GM19467 (cell line): ENCODE data around the gene CLDN4.
"Not testable (repeated sequence)": the region's sequence is repeated elsewhere in the genome, so short reads cannot be mapped to it uniquely, and the experiment has no call there.

Experiments
- ATAC-seq: cut with Tn5 transposase; IDR thresholded peaks from one replicate; pipeline ENCODE4 v1.9.1; 2021; ENCODE audit warnings: mild to moderate bottlenecking, moderate library complexity; ENCODE audit not compliant: unreplicated experiment

CLDN4 gene

GRCh38 chr7:73823257-73823656 lies 7.5 kb upstream of the CLDN4 start:
- no peak for ATAC-seq

DNA sequence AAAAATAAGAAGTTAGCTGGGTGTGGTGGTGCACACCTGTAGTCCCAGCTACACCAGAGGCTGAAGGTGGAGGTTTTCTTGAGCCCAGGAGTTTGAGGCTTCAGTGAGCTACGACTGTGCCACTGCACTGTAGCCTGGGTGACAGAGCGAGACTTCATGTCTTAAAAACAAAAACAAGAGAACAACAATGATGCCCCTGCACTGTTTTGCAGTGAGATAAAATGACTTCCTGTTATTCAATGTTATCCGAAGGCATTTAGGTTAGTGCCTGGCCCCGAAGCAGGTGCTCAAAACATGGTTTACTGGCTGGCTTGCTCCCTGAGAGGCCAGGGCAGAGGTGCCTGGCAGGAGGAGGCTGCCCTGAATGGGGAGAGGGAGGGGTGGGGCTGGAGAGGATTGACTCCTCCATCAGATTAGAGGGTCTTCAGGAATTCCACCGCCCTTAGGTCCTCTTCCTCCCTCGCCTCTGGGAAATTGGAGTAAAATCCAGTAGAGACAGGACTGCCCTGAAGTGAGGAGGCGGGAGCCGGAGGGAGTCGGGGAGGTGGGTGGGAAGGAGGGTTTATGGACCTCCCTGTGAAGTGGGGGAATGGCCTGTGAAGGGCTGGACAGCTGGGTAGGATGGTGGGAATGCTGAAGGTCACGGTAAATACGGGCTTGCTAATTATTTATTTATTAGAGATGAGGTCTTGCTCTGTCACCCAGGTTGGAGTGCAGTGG lies 6.8 kb upstream of the CLDN4 start:
- no peak for ATAC-seq

- ATAC-seq = no peak
These were observed 5.8 kb upstream of the CLDN4 start for GRCh38 chr7:73824986-73825385.

DNA sequence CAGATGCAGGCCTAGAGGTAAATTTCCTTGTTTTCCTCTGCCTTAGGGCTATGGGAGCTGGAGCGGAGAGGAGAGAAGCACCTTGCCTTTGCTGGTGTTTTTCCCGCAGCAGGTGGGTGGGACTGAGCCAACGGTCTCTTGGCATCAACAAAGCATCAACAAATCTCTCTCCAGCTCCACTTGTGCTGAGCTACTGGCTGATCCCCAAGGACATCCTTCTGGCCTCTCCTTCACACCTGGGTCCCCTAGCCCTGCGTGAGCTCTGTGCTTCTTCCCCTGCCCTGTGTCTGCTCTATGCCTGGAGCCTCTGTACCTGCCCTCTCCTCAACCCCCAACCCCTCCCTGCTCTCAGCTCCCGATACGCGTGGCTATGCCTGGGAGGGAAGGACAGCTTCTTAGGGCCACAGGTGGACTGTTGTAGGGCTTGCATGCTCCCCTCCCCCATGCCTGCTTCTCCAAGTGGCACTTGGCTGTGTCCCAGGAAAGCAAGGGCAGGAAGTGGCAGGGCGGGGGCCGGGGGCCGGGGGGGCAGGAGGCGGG lies 3.2 kb upstream of the CLDN4 start:
- ATAC-seq = no peak

- ATAC-seq = no peak
These were observed 2.5 kb upstream of the CLDN4 start for GRCh38 chr7:73828107-73828803.

GRCh38 chr7:73828972-73829371 lies 1.8 kb upstream of the CLDN4 start:
- no peak for ATAC-seq

DNA sequence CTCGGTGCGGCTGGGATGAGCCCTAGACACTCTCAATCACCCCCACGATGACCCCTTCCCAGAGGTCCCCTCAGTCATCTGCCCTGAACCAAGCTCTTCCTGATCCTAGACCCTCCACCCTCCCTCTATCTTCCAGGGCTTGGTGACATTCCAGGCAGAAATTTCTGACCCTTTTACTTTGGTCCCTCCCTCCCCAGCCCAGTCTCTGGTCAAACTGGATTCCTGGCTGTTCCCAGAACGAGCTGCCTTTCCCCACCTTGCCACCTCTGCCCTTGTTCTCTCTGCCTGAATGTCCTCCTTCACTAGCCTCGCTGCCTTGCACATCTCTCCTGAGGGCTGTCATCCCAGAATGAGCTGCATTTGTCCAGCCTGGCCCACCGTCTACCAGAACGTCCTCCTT lies 1.3 kb upstream of the CLDN4 start:
- ATAC-seq = no peak

DNA sequence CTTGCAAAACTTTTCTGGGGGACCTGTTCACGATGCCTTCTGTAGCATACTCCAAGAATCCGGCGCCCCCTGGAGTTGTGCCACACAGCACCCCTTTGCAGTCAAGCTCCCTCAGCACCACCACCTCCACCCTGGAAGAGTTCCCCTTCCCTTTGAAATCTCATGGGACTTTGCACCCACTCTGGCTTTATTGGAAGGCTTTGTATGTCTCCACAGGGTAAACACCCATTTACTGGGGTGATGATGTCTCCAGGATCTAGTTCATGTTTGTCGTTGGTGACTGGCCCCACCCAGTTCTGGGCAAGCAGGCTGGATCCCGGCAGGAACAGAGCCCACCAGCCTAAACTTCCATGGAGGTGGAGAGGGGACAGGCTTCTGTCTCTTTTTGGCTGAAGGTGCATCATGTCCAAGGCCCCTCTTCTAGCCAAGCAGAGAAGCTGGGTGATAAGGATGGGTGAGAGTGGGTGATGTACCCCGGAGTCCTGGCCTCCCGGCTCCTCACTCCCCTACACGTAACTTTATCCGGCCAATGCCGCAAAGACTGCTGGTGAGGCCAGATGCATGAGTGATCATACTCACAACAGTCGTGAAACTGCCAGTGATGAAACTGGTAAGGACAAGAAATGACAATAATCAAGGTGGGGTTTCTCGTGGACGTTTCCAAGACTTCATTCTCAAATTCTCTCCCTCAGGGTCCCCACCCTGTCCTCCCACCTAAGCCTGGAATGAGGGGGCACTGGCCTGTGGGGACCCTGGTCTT lies 695 bp upstream of the CLDN4 start:
- ATAC-seq = no peak

GRCh38 chr7:73831584-73831833 lies 713 bp downstream of the CLDN4 start:
- no peak for ATAC-seq

- ATAC-seq = no peak
These were observed 1.2 kb downstream of the CLDN4 start for GRCh38 chr7:73831834-73832651.

GRCh38 chr7:73832806-73833205 lies 2.0 kb downstream of the CLDN4 start:
- ATAC-seq = no peak

GRCh38 chr7:73833251-73833919 lies 2.6 kb downstream of the CLDN4 start:
- ATAC-seq = no peak

DNA sequence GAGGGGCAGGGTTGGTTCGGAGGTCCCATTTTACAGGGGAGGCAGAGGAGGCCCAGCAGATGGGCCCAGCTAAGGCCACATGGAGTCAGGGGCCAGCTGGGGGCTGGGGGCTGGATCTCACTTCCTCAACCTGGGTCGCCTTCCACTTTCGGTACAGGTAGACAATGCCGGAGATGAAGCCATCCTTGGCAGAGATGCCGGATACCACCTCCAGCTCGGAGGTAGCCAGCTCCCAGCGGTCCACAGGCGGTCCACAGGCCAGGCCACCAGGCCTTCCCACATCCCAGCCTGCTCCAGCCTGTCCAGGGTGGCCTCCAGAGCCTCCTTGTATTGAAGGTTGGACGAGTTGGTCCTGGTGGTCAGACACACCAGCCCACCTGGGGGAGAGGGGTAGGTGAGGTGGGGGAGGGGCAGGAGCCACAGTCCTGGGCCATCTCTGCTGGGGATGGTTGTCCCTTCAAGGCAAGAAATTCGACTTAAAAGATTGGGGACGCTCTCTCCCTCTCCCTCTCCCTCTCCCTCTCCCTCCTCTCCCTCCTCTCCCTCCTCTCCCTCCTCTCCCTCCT lies 3.9 kb downstream of the CLDN4 start:
- no peak for ATAC-seq

DNA sequence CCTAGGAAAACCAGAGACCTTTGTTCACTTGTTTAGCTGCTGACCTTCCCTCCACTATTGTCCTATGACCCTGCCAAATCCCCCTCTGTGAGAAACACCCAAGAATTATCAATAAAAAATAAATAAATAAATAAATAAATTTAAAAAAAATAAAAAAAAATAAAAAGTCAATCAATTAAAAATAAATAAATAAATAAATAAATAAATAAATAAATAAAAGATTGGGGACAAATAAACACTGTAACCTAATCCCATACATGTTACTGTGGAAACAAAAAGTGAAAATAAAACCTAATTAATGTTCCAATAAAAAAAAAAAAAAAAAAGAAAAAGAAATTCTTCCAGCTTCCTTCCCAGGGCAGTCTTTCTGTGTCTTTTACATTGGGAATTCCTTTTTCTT lies 6.4 kb downstream of the CLDN4 start:
- ATAC-seq = not testable (repeated sequence)

- no peak for ATAC-seq
These were observed 7.8 kb downstream of the CLDN4 start for GRCh38 chr7:73838642-73839041.

DNA sequence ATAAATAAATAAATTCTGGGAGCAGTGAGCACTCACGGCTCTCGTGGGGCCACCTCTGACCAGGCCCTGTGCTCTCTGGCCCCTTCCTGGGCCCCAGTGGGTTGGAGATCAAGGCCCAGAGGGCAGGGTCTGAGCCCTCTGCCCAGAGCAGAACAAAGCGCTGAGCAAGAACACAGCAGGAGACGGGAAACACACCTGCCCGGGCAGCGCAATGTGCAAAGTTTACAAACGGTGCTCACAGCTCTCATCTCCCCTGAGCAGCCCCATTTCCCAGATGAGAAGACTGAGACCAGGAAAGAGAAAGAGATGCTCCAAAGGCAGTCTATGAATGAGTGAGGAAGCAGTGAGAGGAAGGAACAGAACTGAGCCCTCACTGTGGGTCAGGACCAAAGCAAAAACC lies 8.5 kb downstream of the CLDN4 start:
- no peak for ATAC-seq

DNA sequence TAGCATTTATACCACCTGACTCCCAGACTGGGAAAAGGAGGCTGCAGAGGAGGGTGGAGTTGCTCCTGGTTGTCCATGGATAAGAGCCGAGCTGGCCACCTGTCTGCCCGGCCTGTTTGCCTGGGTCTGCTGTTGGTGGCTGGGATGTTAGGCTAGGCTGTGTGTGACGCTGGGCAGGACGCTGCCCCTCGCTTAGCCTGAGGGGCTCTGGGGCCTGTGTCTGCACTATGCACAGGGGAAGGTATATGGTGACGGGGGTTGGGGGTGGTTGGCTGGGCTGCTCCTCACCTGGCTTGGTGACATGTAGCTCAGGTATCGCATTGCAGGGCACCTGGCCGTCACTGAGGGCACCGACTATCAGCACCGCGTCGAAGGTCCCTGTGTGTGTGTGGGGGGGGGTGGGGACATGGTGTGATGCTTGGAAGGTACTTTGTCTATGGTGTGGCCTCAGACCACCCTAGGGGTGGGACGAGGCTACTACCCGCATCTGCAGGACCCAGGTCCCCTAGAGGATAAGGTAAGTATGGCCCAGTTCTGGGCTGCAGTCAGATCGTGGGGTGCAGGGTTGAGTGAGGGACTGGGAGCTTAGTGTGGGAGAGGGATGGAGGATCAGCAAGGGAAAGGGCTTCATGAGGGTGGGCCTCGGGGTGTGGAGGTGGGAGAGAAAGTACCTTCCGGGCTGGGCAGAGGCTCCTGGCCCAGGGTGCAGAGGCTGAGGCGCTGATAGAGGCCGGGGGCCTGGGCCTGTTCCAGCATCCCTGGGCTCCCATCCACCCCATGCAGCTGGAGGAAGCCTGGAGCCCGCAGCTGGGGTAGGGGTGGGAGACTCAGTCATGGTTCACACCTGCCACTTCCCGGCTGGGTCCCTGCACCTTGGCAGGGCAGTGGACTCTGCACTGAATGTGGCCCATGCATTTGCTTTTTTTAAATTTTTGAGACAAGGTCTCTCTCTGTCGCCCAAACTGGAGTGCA lies 9.2 kb downstream of the CLDN4 start:
- no peak for ATAC-seq

- no peak for ATAC-seq
These were observed 10.1 kb downstream of the CLDN4 start for GRCh38 chr7:73840715-73841379.

DNA sequence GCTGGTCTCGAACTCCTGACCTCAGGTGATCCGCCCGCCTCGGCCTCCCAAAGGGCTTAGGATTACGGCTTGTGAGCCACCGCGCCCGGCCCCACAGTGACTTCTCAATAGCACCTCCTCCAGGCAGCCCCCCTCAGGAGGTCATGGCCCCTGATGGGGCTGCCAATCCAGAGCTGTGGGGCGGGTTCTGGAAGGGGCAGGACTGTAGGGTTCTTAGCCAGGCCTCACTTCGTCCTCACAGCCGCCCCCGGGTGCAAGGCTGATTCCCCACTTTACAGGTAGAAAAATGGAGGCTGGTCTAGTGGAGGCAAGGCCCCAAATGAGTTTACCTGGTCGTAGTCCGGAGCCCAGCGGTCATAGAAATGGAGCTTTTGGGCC lies 10.9 kb downstream of the CLDN4 start:
- no peak for ATAC-seq
